IMR-90 (cell line): ENCODE measurements around the gene COL23A1. TPM values are rescaled to one million over a fixed set of nuclear protein-coding genes. Genes with fewer than 3 reads are reported as not detected.

Experiments used
- ATAC-seq: fragments of 200-7000 bp; cut with Tn5 transposase; 2 replicates; pipeline ENCODE4 v1.9.1; 2020; ENCODE audit warnings: low read depth, mild to moderate bottlenecking, moderate library complexity
- BruUV-seq: library from RNA; stranded (reverse); fragments of 400-500 nt; replicated peaks from 2 replicates; lab custom pipeline; 2021; lab: Mats Ljungman, UMichigan
- CTCF ChIA-PET: fragments of 300-600 bp; formaldehyde crosslinking; extraction: SDS; loops from one replicate; lab custom pipeline; 2021; ENCODE audit warnings: antibody characterized with exemption; lab: Yijun Ruan, JAX
- POLR2A ChIA-PET: fragments of 300-600 bp; sonication (Branson Sonifier 250); formaldehyde crosslinking; loops from one replicate; lab custom pipeline; 2022; ENCODE audit warnings: antibody characterized with exemption; ENCODE audit not compliant: unreplicated experiment; lab: Charles Lee
- DNase-seq: peaks from one replicate; pipeline ENCODE4 v3.0.0; 2013
- H2AFZ ChIP-seq: replicated peaks from 2 replicates; pipeline ENCODE3; 2013; ENCODE audit warnings: low read length, mild to moderate bottlenecking; ENCODE audit not compliant: poor library complexity
- H2AK5ac ChIP-seq: 2 replicates; pipeline ENCODE4 v1.6.1; 2013; ENCODE audit warnings: low read depth, low read length, inconsistent platforms
- H2AK9ac ChIP-seq: replicated peaks from 2 replicates; pipeline ENCODE3; 2013; ENCODE audit warnings: mild to moderate bottlenecking, low read depth, low read length, moderate library complexity; ENCODE audit not compliant: poor library complexity
- H2BK120ac ChIP-seq: 2 replicates; pipeline ENCODE4 v1.6.1; 2013; ENCODE audit warnings: low read depth, low read length, inconsistent platforms
- H2BK15ac ChIP-seq: 3 replicates; pipeline ENCODE4 v1.6.1; 2013; ENCODE audit warnings: low read depth, low read length, inconsistent platforms
- H2BK20ac ChIP-seq: 2 replicates; pipeline ENCODE4 v1.6.1; 2013; ENCODE audit warnings: low read depth, mild to moderate bottlenecking, inconsistent platforms, low read length, moderate library complexity
- H2BK5ac ChIP-seq: 2 replicates; pipeline ENCODE4 v1.6.1; 2013; ENCODE audit warnings: mild to moderate bottlenecking, low read depth, low read length, inconsistent platforms; ENCODE audit not compliant: poor library complexity, severe bottlenecking
- H3K14ac ChIP-seq: replicated peaks from 2 replicates; pipeline ENCODE4 v1.6.1; 2013; ENCODE audit warnings: low read depth, low read length, inconsistent platforms
- H3K18ac ChIP-seq: 2 replicates; pipeline ENCODE4 v1.6.1; 2013; ENCODE audit warnings: low read depth, low read length, control low read depth
- H3K23ac ChIP-seq: 2 replicates; pipeline ENCODE4 v1.6.1; 2013; ENCODE audit warnings: low read depth, low read length, inconsistent platforms
- H3K27ac ChIP-seq: 2 replicates; pipeline ENCODE4 v1.5.1; 2013; ENCODE audit warnings: mild to moderate bottlenecking, control low read depth, low read length; ENCODE audit not compliant: insufficient read depth
- H3K27me3 ChIP-seq: 2 replicates; pipeline ENCODE4 v1.6.1; 2013; ENCODE audit warnings: low read length; ENCODE audit not compliant: control insufficient read depth, insufficient read depth
- H3K36me3 ChIP-seq: 2 replicates; pipeline ENCODE4 v1.6.1; 2013; ENCODE audit warnings: low read length, mixed read lengths; ENCODE audit not compliant: control insufficient read depth, insufficient read depth
- H3K4ac ChIP-seq: 2 replicates; pipeline ENCODE4 v1.6.1; 2013; ENCODE audit warnings: low read depth, low read length, inconsistent platforms
- H3K4me1 ChIP-seq: 2 replicates; pipeline ENCODE4 v1.6.1; 2013; ENCODE audit warnings: low read length, mixed read lengths; ENCODE audit not compliant: control insufficient read depth, insufficient read depth
- H3K4me2 ChIP-seq: 2 replicates; pipeline ENCODE4 v1.6.1; 2013; ENCODE audit warnings: low read depth, mild to moderate bottlenecking, control low read depth, low read length, moderate library complexity
- H3K4me3 ChIP-seq: 2 replicates; pipeline ENCODE4 v1.5.1; 2013; ENCODE audit warnings: low read depth, mild to moderate bottlenecking, control low read depth, low read length, moderate library complexity; ENCODE audit not compliant: insufficient read depth
- H3K56ac ChIP-seq: 2 replicates; pipeline ENCODE4 v1.6.1; 2013; ENCODE audit warnings: low read length, inconsistent platforms; ENCODE audit not compliant: insufficient read depth; ENCODE audit errors: extremely low read depth
- H3K79me1 ChIP-seq, 2 experiments: 2 replicates each; pipeline ENCODE4 v1.6.1; 2013; ENCODE audit warnings: low read length in 2 of 2, inconsistent platforms in 1 of 2, low read depth in 1 of 2
- H3K9ac ChIP-seq: 2 replicates; pipeline ENCODE4 v1.6.1; 2013; ENCODE audit warnings: low read depth, low read length, control low read depth
- H3K9me1 ChIP-seq: 2 replicates; pipeline ENCODE4 v1.6.1; 2013; ENCODE audit warnings: low read length, inconsistent platforms; ENCODE audit not compliant: insufficient read depth
- H3K9me3 ChIP-seq: 2 replicates; pipeline ENCODE4 v1.6.1; 2013; ENCODE audit warnings: low read length; ENCODE audit not compliant: control insufficient read depth, insufficient read depth
- H4K20me1 ChIP-seq: 2 replicates; pipeline ENCODE4 v1.6.1; 2013; ENCODE audit warnings: low read length, inconsistent platforms; ENCODE audit not compliant: insufficient read depth
- H4K5ac ChIP-seq: 2 replicates; pipeline ENCODE4 v1.6.1; 2013; ENCODE audit warnings: mild to moderate bottlenecking, low read depth, low read length, control low read depth
- H4K8ac ChIP-seq, 2 experiments: 2 replicates each; pipeline ENCODE4 v1.6.1; 2013; ENCODE audit warnings: low read depth in 2 of 2, low read length in 2 of 2, control low read depth in 1 of 2, inconsistent platforms in 1 of 2
- H4K91ac ChIP-seq: 2 replicates; pipeline ENCODE4 v1.6.1; 2013; ENCODE audit warnings: low read depth, low read length, inconsistent platforms; ENCODE audit not compliant: insufficient read depth
- BHLHE40 ChIP-seq: fragments of 150-350 bp; IDR thresholded peaks from 2 replicates; pipeline ENCODE4 v1.6.1; 2016; ENCODE audit warnings: mild to moderate bottlenecking, low read depth, low read length
- MAFK ChIP-seq: IDR thresholded peaks from 2 replicates; pipeline ENCODE4 v1.6.1; 2012; ENCODE audit warnings: low read depth, low read length, improper control_type of control experiment
- RCOR1 ChIP-seq: IDR thresholded peaks from 2 replicates; pipeline ENCODE4 v1.6.1; 2012; ENCODE audit warnings: mild to moderate bottlenecking, low read length, improper control_type of control experiment; ENCODE audit not compliant: insufficient replicate concordance
- SMC3 ChIP-seq: fragments of 150-350 bp; IDR thresholded peaks from 2 replicates; pipeline ENCODE4 v1.6.1; 2016; ENCODE audit warnings: low read depth, mild to moderate bottlenecking, antibody characterized with exemption, low read length, moderate library complexity
- WGBS, 2 experiments: methylation state at CpG; one replicate each; pipeline versions ENCODE4 v1.1.5 to v1.1.7; 2013; ENCODE audit warnings: missing lambda C conversion rate in 2 of 2; ENCODE audit not compliant: insufficient read length in 1 of 2; ENCODE audit errors: extremely low coverage in 2 of 2; 5-methylcytosine and 5-hydroxymethylcytosine counted together
- dilution Hi-C: fragments of 300-500 bp; cut with HindIII; formaldehyde crosslinking; loops from one replicate; pipeline ENCODE4 v1.14.3; 2018; ENCODE audit warnings: low sequenced_read_pairs; ENCODE audit not compliant: unreplicated experiment
- in situ Hi-C: fragments of 300-500 bp; cut with MboI; formaldehyde crosslinking; loops from 3 replicates; pipeline ENCODE4 v1.14.3; 2019; ENCODE audit warnings: low sequenced_read_pairs, inconsistent platforms, mixed read lengths
- intact Hi-C: fragments of 100-400 bp; cut with micrococcal nuclease; formaldehyde crosslinking; loops from 2 replicates; pipeline ENCODE4 v1.10.0; 2022
- polyA plus RNA-seq, 3 experiments: library from polyadenylated mRNA; depleted of rRNA; stranded (reverse); fragments of >200 nt; gene quantifications; 2 replicates each; pipeline ENCODE4 v1.2.3, GENCODE V29; 2012; ENCODE audit warnings: low replicate concordance in 1 of 3
- total RNA-seq: library from RNA; depleted of rRNA; stranded (reverse); fragments of >200 nt; gene quantifications from 2 replicates; pipeline ENCODE4 v1.2.3, GENCODE V29; 2012
- TF ChIP-seq, protein P1 (sequence below): fragments of 150-350 bp; IDR thresholded peaks from 2 replicates; pipeline ENCODE4 v1.6.1; 2017; ENCODE audit warnings: mild to moderate bottlenecking, antibody characterized with exemption, low read length, low read depth

Gene COL23A1
- total and polyA plus RNA-seq, 2 of the 4 experiments (the other 2 are of a cell fraction), result not detected

DNA sequence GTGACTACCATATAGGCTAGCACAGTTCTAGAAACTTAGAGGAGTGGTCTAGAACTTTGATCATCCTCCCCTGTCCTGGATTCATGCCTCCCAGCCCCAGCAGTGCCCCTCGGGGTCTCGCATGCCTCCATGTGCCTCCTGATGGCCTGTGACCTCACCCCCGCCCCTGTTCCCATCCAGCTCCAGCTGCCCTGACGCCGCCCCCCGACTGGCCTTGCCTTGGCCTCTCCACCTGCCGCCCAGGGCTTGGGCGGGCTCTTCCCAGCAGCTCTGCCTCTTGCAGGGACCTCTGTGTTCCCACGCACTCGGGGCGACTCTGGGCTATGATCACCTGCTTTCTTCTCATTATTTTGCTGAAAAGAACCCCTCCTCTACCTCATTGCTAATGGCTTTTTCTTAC lies 242.2 kb downstream of the COL23A1 start:
- Histone ChIP-seq H2BK5ac (no peak overlapping the region), H4K5ac (no peak overlapping the region), H3K9me3 (peaks cover 20% of the 10 kb centered on the region), H2AK9ac (no peak overlapping the region), H2BK20ac (no peak overlapping the region), H4K20me1 (no peaks in the 10 kb centered on the region), H3K9ac (no peak overlapping the region), H3K18ac (no peak overlapping the region), H3K27me3 (no peaks in the 10 kb centered on the region), H2BK120ac (no peak overlapping the region), H4K91ac (no peak overlapping the region), H3K56ac (no peak overlapping the region), H3K27ac (no peak overlapping the region), H3K14ac (no peak overlapping the region), H3K4me2 (no peak overlapping the region), H3K36me3 (no peaks in the 10 kb centered on the region), H4K8ac (no peak overlapping the region), H3K4ac (no peak overlapping the region), H3K4me1 (no peaks in the 10 kb centered on the region), H2BK15ac (no peak overlapping the region), H3K79me1 (no peaks in the 10 kb centered on the region), H3K23ac (no peak overlapping the region), H2AFZ (no peak overlapping the region), H3K9me1 (no peaks in the 10 kb centered on the region), H3K4me3 (no peak overlapping the region), H2AK5ac (no peak overlapping the region)
- no TSS peak for BruUV-seq
- 71% methylated on average over 7 of the region's 11 CpGs; no CpG with 5 or more reads in 1 of the 2 experiments for WGBS, 2 experiments
- POLR2A ChIA-PET, result no interaction called here
- no peak for TF ChIP-seq SMC3
- no peak for TF ChIP-seq RCOR1
- no peak for TF ChIP-seq MAFK
- TF ChIP-seq, protein P1, sequence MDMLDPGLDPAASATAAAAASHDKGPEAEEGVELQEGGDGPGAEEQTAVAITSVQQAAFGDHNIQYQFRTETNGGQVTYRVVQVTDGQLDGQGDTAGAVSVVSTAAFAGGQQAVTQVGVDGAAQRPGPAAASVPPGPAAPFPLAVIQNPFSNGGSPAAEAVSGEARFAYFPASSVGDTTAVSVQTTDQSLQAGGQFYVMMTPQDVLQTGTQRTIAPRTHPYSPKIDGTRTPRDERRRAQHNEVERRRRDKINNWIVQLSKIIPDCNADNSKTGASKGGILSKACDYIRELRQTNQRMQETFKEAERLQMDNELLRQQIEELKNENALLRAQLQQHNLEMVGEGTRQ, result no peak
- TF ChIP-seq BHLHE40, result no peak
- CTCF ChIA-PET, result interaction anchor here (0.6 kb wide), 2 partner anchors 13 to 41 kb away, joined by 3 to 5 read pairs; no protein-coding TSS in a partner anchor
- in situ Hi-C loops, result no loop called here
- dilution Hi-C loops, result no loop called here
- DNase-seq, result no peak
- intact Hi-C loops, result no loop called here
- ATAC-seq, result no peak
